Measurements from ENCODE around the gene KNCN.

DNA sequence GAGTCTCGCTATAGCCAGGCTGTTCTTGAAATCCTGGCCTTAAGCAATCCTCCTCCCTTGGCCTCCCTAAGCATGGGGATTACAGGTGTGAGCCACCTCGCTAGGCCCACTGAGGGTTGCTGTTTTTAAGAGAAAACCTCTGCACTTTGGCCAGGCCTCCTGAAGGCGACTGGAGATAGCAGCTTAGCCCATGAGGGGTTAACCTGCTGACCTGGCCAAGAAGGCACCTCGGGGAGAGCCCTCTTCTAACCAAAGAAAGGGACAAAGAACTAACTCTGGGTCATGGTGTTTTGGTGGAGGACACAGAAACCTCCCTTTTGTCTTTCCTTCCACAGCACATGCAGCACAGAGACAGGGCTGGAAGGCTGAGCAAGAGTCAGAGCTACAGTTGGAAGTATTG lies 17.7 kb upstream of the KNCN start:
- TF ChIP-seq RBBP5 (conservative IDR thresholded peaks at IDR 0.05): no peak
- no peak for TF ChIP-seq JUND (IDR thresholded peaks at IDR 0.05; ENCODE audit: low read depth, low read length)
- TF ChIP-seq, protein P1, sequence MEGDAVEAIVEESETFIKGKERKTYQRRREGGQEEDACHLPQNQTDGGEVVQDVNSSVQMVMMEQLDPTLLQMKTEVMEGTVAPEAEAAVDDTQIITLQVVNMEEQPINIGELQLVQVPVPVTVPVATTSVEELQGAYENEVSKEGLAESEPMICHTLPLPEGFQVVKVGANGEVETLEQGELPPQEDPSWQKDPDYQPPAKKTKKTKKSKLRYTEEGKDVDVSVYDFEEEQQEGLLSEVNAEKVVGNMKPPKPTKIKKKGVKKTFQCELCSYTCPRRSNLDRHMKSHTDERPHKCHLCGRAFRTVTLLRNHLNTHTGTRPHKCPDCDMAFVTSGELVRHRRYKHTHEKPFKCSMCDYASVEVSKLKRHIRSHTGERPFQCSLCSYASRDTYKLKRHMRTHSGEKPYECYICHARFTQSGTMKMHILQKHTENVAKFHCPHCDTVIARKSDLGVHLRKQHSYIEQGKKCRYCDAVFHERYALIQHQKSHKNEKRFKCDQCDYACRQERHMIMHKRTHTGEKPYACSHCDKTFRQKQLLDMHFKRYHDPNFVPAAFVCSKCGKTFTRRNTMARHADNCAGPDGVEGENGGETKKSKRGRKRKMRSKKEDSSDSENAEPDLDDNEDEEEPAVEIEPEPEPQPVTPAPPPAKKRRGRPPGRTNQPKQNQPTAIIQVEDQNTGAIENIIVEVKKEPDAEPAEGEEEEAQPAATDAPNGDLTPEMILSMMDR (IDR thresholded peaks at IDR 0.05 in 2 of 3, conservative IDR thresholded peaks at IDR 0.05 in 1 of 3; ENCODE audit: control insufficient read depth in 2 of 3, extremely low read depth in 1 of 3, insufficient read depth in 1 of 3, low read depth in 3 of 3, low read length in 3 of 3): no peak
- no peak for TF ChIP-seq HDGF (IDR thresholded peaks at IDR 0.05)
- no peak for TF ChIP-seq SREBF2 (IDR thresholded peaks at IDR 0.05; ENCODE audit: low read length)
- no peak for TF ChIP-seq DPF2 (IDR thresholded peaks at IDR 0.05)
- no peak for TF ChIP-seq CHD1 (IDR thresholded peaks at IDR 0.05; ENCODE audit: low read depth, low read length)
- TF ChIP-seq, protein P2, sequence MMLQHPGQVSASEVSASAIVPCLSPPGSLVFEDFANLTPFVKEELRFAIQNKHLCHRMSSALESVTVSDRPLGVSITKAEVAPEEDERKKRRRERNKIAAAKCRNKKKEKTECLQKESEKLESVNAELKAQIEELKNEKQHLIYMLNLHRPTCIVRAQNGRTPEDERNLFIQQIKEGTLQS (IDR thresholded peaks at IDR 0.05; ENCODE audit: borderline replicate concordance, extremely low read depth, low read depth, low read length): no peak
- TF ChIP-seq TARDBP (IDR thresholded peaks at IDR 0.05; ENCODE audit: borderline replicate concordance): no peak
- TF ChIP-seq NFYA (IDR thresholded peaks at IDR 0.05; ENCODE audit: borderline replicate concordance, low read depth, low read length): no peak
